CD14-positive monocyte (primary cell): ENCODE results near the gene SYS1. TPM values are rescaled to one million over a fixed set of nuclear protein-coding genes. Genes with fewer than 3 reads are reported as not detected.

Experiments used
- DNase-seq, 3 donors: peaks; one replicate each; pipeline ENCODE4 v3.0.0-alpha.2; 2011 to 2022
- H2AFZ ChIP-seq: 2 replicates; pipeline ENCODE4 v1.6.0; 2012; ENCODE audit warnings: mild to moderate bottlenecking, low read depth, low read length, inconsistent platforms; ENCODE audit not compliant: insufficient read depth, poor library complexity, severe bottlenecking
- H3K27ac ChIP-seq, 2 donors: 1 replicate in 1 of 2; 2 replicates in 1 of 2; pipeline ENCODE4 v1.5.1; 2012 to 2013; ENCODE audit warnings: low read length in 2 of 2, control low read depth in 1 of 2, inconsistent platforms in 1 of 2, low read depth in 1 of 2, mild to moderate bottlenecking in 1 of 2
- H3K27me3 ChIP-seq, 2 donors: one replicate each; pipeline versions ENCODE4 v1.6.0 to v1.6.1; 2011 to 2013; ENCODE audit warnings: low read length in 2 of 2; ENCODE audit not compliant: control insufficient read depth in 2 of 2, insufficient read depth in 2 of 2
- H3K36me3 ChIP-seq, 2 donors: replicated peaks in 1 of 2; 1 replicate in 1 of 2; 2 replicates in 1 of 2; pipeline versions ENCODE4 v1.5.1 to v1.6.1; 2012 to 2013; ENCODE audit warnings: low read length in 2 of 2, control low read depth in 1 of 2, inconsistent platforms in 1 of 2, mild to moderate bottlenecking in 1 of 2; ENCODE audit not compliant: insufficient read depth in 2 of 2, control insufficient read depth in 1 of 2
- H3K4me1 ChIP-seq, 2 donors: 1 replicate in 1 of 2; 2 replicates in 1 of 2; pipeline versions ENCODE4 v1.5.1 to v1.6.1; 2012 to 2013; ENCODE audit warnings: low read length in 2 of 2, control low read depth in 1 of 2, inconsistent platforms in 1 of 2, mild to moderate bottlenecking in 1 of 2, moderate library complexity in 1 of 2; ENCODE audit not compliant: insufficient read depth in 2 of 2, control insufficient read depth in 1 of 2
- H3K4me2 ChIP-seq: replicated peaks from 2 replicates; pipeline ENCODE3; 2012; ENCODE audit warnings: low read length, moderate library complexity, mild to moderate bottlenecking; ENCODE audit not compliant: poor library complexity, severe bottlenecking; ENCODE audit errors: extremely low read depth
- H3K4me3 ChIP-seq, 3 experiments: fragments of 200-600 bp in 1 of 3; sonication (generic) in 1 of 3; replicated peaks in 1 of 3; 1 replicate in 2 of 3; 2 replicates in 1 of 3; pipeline ENCODE4 v1.5.1; 2011 to 2013; ENCODE audit warnings: low read length in 3 of 3, mild to moderate bottlenecking in 3 of 3, control low read depth in 2 of 3, low read depth in 2 of 3, inconsistent platforms in 1 of 3, moderate library complexity in 1 of 3
- H3K79me2 ChIP-seq: 2 replicates; pipeline ENCODE4 v1.6.0; 2012; ENCODE audit warnings: mild to moderate bottlenecking, control low read depth, inconsistent platforms, low read length, moderate library complexity; ENCODE audit not compliant: insufficient read depth
- H3K9ac ChIP-seq: 2 replicates; pipeline ENCODE4 v1.6.0; 2017; ENCODE audit warnings: low read length, mild to moderate bottlenecking; ENCODE audit not compliant: insufficient read depth, poor library complexity, severe bottlenecking
- H3K9me3 ChIP-seq, 2 donors: replicated peaks in 1 of 2; 1 replicate in 1 of 2; 2 replicates in 1 of 2; pipeline versions ENCODE4 v1.5.1 to v1.6.1; 2012 to 2013; ENCODE audit warnings: low read length in 2 of 2, control low read depth in 1 of 2; ENCODE audit not compliant: control insufficient read depth in 1 of 2, insufficient read depth in 1 of 2
- H4K20me1 ChIP-seq: 2 replicates; pipeline ENCODE4 v1.6.0; 2012; ENCODE audit warnings: mild to moderate bottlenecking, low read length, control low read depth, moderate library complexity; ENCODE audit not compliant: insufficient read depth
- H3K27ac Mint-ChIP-seq, 7 donors: one replicate each; pipeline ENCODE4 v1.8.0; 2020; ENCODE audit warnings: mild to moderate bottlenecking in 7 of 7, mixed read lengths in 7 of 7, moderate library complexity in 6 of 7, inconsistent platforms in 2 of 7
- H3K27me3 Mint-ChIP-seq, 3 donors: one replicate each; pipeline ENCODE4 v1.8.0; 2021 to 2022; ENCODE audit warnings: low read depth in 3 of 3, mild to moderate bottlenecking in 3 of 3, mixed read lengths in 3 of 3, moderate library complexity in 3 of 3, inconsistent platforms in 1 of 3
- H3K36me3 Mint-ChIP-seq, 2 donors: one replicate each; pipeline ENCODE4 v1.8.0; 2020; ENCODE audit warnings: mixed read lengths in 2 of 2, inconsistent platforms in 1 of 2, mild to moderate bottlenecking in 1 of 2
- H3K4me1 Mint-ChIP-seq: one replicate; pipeline ENCODE4 v1.8.0; 2020; ENCODE audit warnings: mild to moderate bottlenecking, mixed read lengths
- H3K4me3 Mint-ChIP-seq, 2 donors: one replicate each; pipeline ENCODE4 v1.8.0; 2020; ENCODE audit warnings: mild to moderate bottlenecking in 2 of 2, mixed read lengths in 2 of 2, moderate library complexity in 1 of 2
- H3K9me3 Mint-ChIP-seq, 7 donors: one replicate each; pipeline ENCODE4 v1.8.0; 2020 to 2022; ENCODE audit warnings: mixed read lengths in 7 of 7, mild to moderate bottlenecking in 6 of 7, moderate library complexity in 6 of 7, inconsistent platforms in 2 of 7
- WGBS: methylation state at CpG from one replicate; pipeline ENCODE4 v1.1.5; 2013; ENCODE audit warnings: missing lambda C conversion rate; ENCODE audit not compliant: insufficient coverage; 5-methylcytosine and 5-hydroxymethylcytosine counted together
- intact Hi-C, 2 donors: fragments of 100-400 bp; cut with micrococcal nuclease; formaldehyde crosslinking; loops; one replicate each; pipeline versions ENCODE4 v1.15.0 to v1.15.1; 2023
- polyA plus RNA-seq, 3 donors: library from polyadenylated mRNA; depleted of rRNA in 1 of 3; unstranded in 2 of 3; stranded (reverse) in 1 of 3; fragments of 300-500 nt in 2 of 3; fragments of >200 nt in 1 of 3; fragmentation: Illumina TruSeq in 2 of 3; gene quantifications; 1 replicate in 2 of 3; 2 replicates in 1 of 3; pipeline ENCODE4 v1.2.3, GENCODE V29; 2012 to 2021
- TF ChIP-seq, protein P1 (sequence below): fragments of 200-600 bp; IDR thresholded peaks from one replicate; pipeline ENCODE4 v1.8.0; 2022; ENCODE audit warnings: antibody characterized with exemption, mild to moderate bottlenecking

SYS1 gene
- polyA plus RNA-seq, 3 donors, result 16.8 to 23.1 (median 22.1) TPM

GRCh38 chr20:45318948-45319347, 44.0 kb upstream of the SYS1 start:
- H3K27ac ChIP-seq, result no peak overlapping the region
- H3K36me3 ChIP-seq, result no peaks in the 10 kb centered on the region
- H3K4me2 ChIP-seq, result no peak overlapping the region
- no peak overlapping the region for H3K4me3 ChIP-seq
- Mint-ChIP-seq H3K4me3 (no peak overlapping the region), H3K27me3 (peaks cover 33 to 40% (median 37%) of the 10 kb centered on the region in 3 donors), H3K9me3 (peaks cover 0 to 6% (median 2%) of the 10 kb centered on the region in 7 donors), H3K4me1 (peaks cover 28% of the 10 kb centered on the region), H3K36me3 (no peaks in the 10 kb centered on the region), H3K27ac (peak overlapping the region in 1 of 7 donors; percentile 35)
- peak overlapping the region; percentile 17 for H2AFZ ChIP-seq
- H3K9ac ChIP-seq, result no peak overlapping the region
- 40% methylated on average over 2 of the region's 2 CpGs for WGBS
- H3K9me3 ChIP-seq, result no peaks in the 10 kb centered on the region
- peaks cover 20 to 21% of the 10 kb centered on the region in 2 donors for H3K4me1 ChIP-seq
- TF ChIP-seq, protein P1, sequence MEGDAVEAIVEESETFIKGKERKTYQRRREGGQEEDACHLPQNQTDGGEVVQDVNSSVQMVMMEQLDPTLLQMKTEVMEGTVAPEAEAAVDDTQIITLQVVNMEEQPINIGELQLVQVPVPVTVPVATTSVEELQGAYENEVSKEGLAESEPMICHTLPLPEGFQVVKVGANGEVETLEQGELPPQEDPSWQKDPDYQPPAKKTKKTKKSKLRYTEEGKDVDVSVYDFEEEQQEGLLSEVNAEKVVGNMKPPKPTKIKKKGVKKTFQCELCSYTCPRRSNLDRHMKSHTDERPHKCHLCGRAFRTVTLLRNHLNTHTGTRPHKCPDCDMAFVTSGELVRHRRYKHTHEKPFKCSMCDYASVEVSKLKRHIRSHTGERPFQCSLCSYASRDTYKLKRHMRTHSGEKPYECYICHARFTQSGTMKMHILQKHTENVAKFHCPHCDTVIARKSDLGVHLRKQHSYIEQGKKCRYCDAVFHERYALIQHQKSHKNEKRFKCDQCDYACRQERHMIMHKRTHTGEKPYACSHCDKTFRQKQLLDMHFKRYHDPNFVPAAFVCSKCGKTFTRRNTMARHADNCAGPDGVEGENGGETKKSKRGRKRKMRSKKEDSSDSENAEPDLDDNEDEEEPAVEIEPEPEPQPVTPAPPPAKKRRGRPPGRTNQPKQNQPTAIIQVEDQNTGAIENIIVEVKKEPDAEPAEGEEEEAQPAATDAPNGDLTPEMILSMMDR, result no peak
- H4K20me1 ChIP-seq, result no peaks in the 10 kb centered on the region
- H3K27me3 ChIP-seq, result peaks cover 2 to 26% of the 10 kb centered on the region in 2 donors
- intact Hi-C loops, result loop anchor here (1.0 to 5.0 kb wide), 4 partner anchors 118 to 452 kb away; no protein-coding TSS in a partner anchor
- no peaks in the 10 kb centered on the region for H3K79me2 ChIP-seq
- DNase-seq, result no peak

- no peak overlapping the region for H3K4me3 Mint-ChIP-seq
- Histone ChIP-seq H2AFZ (no peak overlapping the region), H3K27ac (no peak overlapping the region), H3K4me1 (peaks cover 20 to 21% of the 10 kb centered on the region in 2 donors), H3K9me3 (no peaks in the 10 kb centered on the region), H3K36me3 (no peaks in the 10 kb centered on the region), H3K9ac (no peak overlapping the region), H3K4me2 (no peak overlapping the region), H3K27me3 (peaks cover 2 to 13% of the 10 kb centered on the region in 2 donors), H3K4me3 (no peak overlapping the region), H3K79me2 (no peaks in the 10 kb centered on the region), H4K20me1 (no peaks in the 10 kb centered on the region)
- H3K4me1 Mint-ChIP-seq, result peaks cover 28% of the 10 kb centered on the region
- peaks cover 0 to 3% of the 10 kb centered on the region in 2 donors for H3K36me3 Mint-ChIP-seq
- DNase-seq, result peak; percentile 70 to 88 (median 83)
- TF ChIP-seq, protein P1, result no peak
- H3K27me3 Mint-ChIP-seq, result peaks cover 13 to 22% (median 17%) of the 10 kb centered on the region in 3 donors
- peaks cover 0 to 7% (median under 1%) of the 10 kb centered on the region in 7 donors for H3K9me3 Mint-ChIP-seq
- intact Hi-C loops, result loop anchor here (5.0 kb wide), 2 partner anchors 41 to 116 kb away; partner anchors contain the start of gene SYS1 (in 1 of the 2)
- peak overlapping the region in 4 of 7 donors; percentile 3 to 68 (median 39) for H3K27ac Mint-ChIP-seq
- 46% methylated on average over 3 of the region's 5 CpGs for WGBS
Observed at GRCh38 chr20:45320948-45321595, 41.9 kb upstream of the SYS1 start.
